Fibroblast of lung (primary cell): ENCODE data around the gene TRAPPC12.

Experiments used
- CTCF ChIP-seq, 2 donors: IDR thresholded peaks in 1 of 2; conservative IDR thresholded peaks in 1 of 2; 1 replicate in 1 of 2; 2 replicates in 1 of 2; pipeline ENCODE4 v1.5.1; 2011 to 2012; ENCODE audit warnings: low read length in 2 of 2, control low read depth in 1 of 2, inconsistent platforms in 1 of 2, low read depth in 1 of 2, mild to moderate bottlenecking in 1 of 2
- EZH2 ChIP-seq: IDR thresholded peaks from 2 replicates; pipeline ENCODE4 v1.5.1; 2012; ENCODE audit warnings: low read length, control low read depth, mild to moderate bottlenecking; ENCODE audit errors: missing control alignments

- no peak for TF ChIP-seq CTCF (conservative IDR thresholded peaks at IDR 0.05 in 1 of 2, IDR thresholded peaks at IDR 0.05 in 1 of 2; ENCODE audit: low read depth in 1 of 2, low read length in 2 of 2)
- no peak for TF ChIP-seq EZH2
Observed at GRCh38 chr2:3408781-3409180, 29.3 kb downstream of the TRAPPC12 start.
